ENCODE data around the gene HEATR5B.
A peak's percentile ranks its signal among the peaks of the same experiment; 100 is the strongest.

Gene HEATR5B

GRCh38 chr2:37083873-37084794, at the start of gene HEATR5B, which contains the start of gene GPATCH11:
TSS of gene HEATR5B (minus strand) at chr2:37084372. CDS start at chr2:37083414, 958 bp downstream.
TSS of gene GPATCH11 (plus strand) at chr2:37084518. CDS start at chr2:37088382, 3,864 bp downstream.
- DNase-seq = peak; percentile 94

GRCh38 chr2:37132914-37133313, 48.7 kb upstream of the HEATR5B start:
- no peak for DNase-seq

GRCh38 chr2:37125416-37125815, 41.2 kb upstream of the HEATR5B start:
- DNase-seq = no peak

GRCh38 chr2:37119157-37119556, 35.0 kb upstream of the HEATR5B start:
- DNase-seq = no peak

- no peak for DNase-seq
Measured at GRCh38 chr2:37117566-37117965, 33.4 kb upstream of the HEATR5B start.

GRCh38 chr2:37111958-37112357, 27.8 kb upstream of the HEATR5B start:
- DNase-seq = no peak

- DNase-seq = no peak
Measured at GRCh38 chr2:37110306-37111212, 26.4 kb upstream of the HEATR5B start.

- DNase-seq = no peak
Measured at GRCh38 chr2:37109523-37109922, 25.4 kb upstream of the HEATR5B start.

- DNase-seq = no peak
Measured at GRCh38 chr2:37105150-37105549, 21.0 kb upstream of the HEATR5B start.

GRCh38 chr2:37104178-37104577, 20.0 kb upstream of the HEATR5B start:
- DNase-seq = no peak

- no peak for DNase-seq
Measured at GRCh38 chr2:37102588-37102987, 18.4 kb upstream of the HEATR5B start.

- no peak for DNase-seq
Measured at GRCh38 chr2:37100054-37100453, 15.9 kb upstream of the HEATR5B start.

- no peak for DNase-seq
Measured at GRCh38 chr2:37098416-37099118, 14.4 kb upstream of the HEATR5B start.

GRCh38 chr2:37096568-37096967, 12.4 kb upstream of the HEATR5B start:
- no peak for DNase-seq

GRCh38 chr2:37091873-37092272, 7.7 kb upstream of the HEATR5B start:
- no peak for DNase-seq

GRCh38 chr2:37090019-37090477, 5.9 kb upstream of the HEATR5B start:
- DNase-seq = no peak

- DNase-seq = peak; percentile 64
Measured at GRCh38 chr2:37085731-37086147, 1.6 kb upstream of the HEATR5B start.

- no peak for DNase-seq
Measured at GRCh38 chr2:37084797-37085196, 625 bp upstream of the HEATR5B start.

- DNase-seq = no peak
Measured at GRCh38 chr2:37080689-37081088, 3.5 kb downstream of the HEATR5B start.

- DNase-seq = no peak
Measured at GRCh38 chr2:37080266-37080665, 3.9 kb downstream of the HEATR5B start.

GRCh38 chr2:37070931-37071330, 13.2 kb downstream of the HEATR5B start:
- DNase-seq = no peak

GRCh38 chr2:37068686-37069085, 15.5 kb downstream of the HEATR5B start:
- DNase-seq = no peak

- no peak for DNase-seq
Measured at GRCh38 chr2:37061776-37062175, 22.4 kb downstream of the HEATR5B start.
